Gastrocnemius medialis (tissue), 4 donors: ENCODE data around the gene EN2.

Experiments used
- POLR2A ChIP-seq, 2 donors: fragments of 450-650 bp; IDR thresholded peaks; one replicate each; pipeline ENCODE4 v1.6.1; 2017; ENCODE audit warnings: antibody characterized with exemption in 2 of 2, mild to moderate bottlenecking in 2 of 2, moderate library complexity in 2 of 2
- TF ChIP-seq, protein P1 (sequence below), 5 experiments: fragments of 450-650 bp in 3 of 5; fragments of 200-600 bp in 2 of 5; sonication (generic) in 2 of 5; IDR thresholded peaks in 4 of 5; conservative IDR thresholded peaks in 1 of 5; 1 replicate in 4 of 5; 2 replicates in 1 of 5; pipeline ENCODE4 v1.5.1; 2016 to 2019; ENCODE audit warnings: antibody characterized with exemption in 5 of 5, mild to moderate bottlenecking in 3 of 5, moderate library complexity in 3 of 5

DNA sequence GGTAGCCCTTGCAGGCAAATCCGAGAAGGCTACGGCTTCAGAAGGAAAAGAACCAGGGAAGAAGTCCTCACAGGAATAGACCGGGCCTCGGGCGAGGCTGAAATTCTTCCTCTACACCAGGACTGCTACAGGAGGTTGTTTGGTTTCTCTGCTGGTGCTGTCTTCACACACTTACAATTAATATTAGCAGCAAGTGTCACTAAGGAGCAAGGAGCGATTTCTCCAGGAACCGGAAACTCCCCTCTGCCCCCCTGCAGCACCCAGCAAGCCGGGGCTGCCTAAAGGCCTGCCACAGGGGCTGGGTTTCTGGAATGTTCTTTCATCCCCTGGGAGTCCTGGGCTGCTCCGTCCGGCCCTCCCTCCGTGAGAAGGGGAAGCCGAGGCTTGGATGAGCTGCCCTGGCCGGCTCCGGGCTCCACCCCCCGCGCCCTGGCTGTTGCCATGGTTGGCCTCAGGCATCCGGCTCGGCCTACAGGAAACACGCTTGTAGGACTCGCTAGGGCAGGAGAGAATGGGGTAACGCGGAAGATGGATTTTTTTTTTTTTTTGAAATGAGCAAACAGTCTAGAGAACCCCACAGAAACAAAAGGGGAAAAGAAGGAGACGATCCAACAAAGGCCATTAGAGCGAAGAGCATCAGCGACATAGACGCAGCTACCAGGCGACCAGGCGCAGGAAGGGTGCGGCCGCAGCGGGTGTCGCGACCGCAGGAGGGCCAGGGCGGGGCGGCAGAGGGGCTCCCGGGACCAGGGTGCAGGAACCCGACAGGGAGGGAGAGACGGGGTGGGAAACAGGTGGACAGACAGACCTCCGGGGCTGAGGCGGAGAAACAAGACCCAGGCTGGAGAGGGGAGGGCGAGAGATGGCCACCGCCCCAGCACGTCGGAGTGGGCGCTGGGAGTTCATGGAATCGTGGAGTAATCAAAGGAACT is 33.0 kb downstream of the EN2 start:
- TF ChIP-seq, protein P1, sequence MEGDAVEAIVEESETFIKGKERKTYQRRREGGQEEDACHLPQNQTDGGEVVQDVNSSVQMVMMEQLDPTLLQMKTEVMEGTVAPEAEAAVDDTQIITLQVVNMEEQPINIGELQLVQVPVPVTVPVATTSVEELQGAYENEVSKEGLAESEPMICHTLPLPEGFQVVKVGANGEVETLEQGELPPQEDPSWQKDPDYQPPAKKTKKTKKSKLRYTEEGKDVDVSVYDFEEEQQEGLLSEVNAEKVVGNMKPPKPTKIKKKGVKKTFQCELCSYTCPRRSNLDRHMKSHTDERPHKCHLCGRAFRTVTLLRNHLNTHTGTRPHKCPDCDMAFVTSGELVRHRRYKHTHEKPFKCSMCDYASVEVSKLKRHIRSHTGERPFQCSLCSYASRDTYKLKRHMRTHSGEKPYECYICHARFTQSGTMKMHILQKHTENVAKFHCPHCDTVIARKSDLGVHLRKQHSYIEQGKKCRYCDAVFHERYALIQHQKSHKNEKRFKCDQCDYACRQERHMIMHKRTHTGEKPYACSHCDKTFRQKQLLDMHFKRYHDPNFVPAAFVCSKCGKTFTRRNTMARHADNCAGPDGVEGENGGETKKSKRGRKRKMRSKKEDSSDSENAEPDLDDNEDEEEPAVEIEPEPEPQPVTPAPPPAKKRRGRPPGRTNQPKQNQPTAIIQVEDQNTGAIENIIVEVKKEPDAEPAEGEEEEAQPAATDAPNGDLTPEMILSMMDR (IDR thresholded peaks at IDR 0.05 in 4 of 5, conservative IDR thresholded peaks at IDR 0.05 in 1 of 5): no peak
- no peak for TF ChIP-seq POLR2A (IDR thresholded peaks at IDR 0.05)
